Activated T-cell treated with anti-CD3 and anti-CD28 coated beads for 24 hours (primary cell): ENCODE measurements around the gene RMDN2.

ENCODE experiments used
- DNase-seq: peaks from one replicate; pipeline ENCODE4 v3.0.0-alpha.2; 2020; ENCODE audit warnings: low read depth

The RMDN2 gene, protein sequence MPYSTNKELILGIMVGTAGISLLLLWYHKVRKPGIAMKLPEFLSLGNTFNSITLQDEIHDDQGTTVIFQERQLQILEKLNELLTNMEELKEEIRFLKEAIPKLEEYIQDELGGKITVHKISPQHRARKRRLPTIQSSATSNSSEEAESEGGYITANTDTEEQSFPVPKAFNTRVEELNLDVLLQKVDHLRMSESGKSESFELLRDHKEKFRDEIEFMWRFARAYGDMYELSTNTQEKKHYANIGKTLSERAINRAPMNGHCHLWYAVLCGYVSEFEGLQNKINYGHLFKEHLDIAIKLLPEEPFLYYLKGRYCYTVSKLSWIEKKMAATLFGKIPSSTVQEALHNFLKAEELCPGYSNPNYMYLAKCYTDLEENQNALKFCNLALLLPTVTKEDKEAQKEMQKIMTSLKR

DNA sequence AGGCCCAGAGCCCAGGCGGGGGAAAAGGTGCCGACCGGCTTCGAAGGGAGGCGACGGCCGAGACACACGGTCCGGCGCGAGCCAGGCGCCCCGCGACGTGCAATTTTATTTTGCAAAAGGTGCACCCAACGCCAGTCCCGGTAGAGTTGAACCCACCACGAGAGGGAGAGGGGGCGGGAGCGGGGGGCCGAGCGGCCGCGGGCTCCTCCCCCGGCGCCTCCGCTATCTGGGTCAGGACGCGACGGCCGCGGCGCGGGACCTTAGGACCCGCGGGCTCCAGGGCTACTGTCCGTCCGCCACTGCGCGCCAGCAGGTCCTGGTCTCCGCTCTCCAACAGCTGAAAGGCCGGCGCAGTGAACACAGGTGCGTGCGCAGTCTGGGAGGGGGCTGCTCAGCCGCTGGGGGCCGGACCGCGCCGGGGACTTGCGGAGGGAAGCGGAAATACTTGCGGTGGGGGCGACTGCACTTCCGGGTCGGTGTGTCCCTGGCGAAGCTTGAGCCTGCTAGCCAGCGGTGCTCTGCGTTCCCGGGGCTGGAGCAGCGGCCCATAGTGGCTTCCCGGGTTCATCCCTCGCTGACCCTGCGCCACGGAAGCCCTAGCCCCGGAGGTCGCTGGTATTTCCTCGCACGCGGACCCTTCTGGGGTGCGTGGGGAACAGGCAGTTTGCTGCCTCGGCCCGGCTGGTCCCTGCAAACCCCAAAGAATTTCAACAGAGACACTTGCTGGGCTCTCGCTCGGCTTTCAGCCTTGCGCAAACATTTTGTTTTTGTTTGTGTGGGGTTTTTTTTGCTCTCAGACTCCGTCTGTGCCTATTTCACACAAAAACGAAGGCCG is at the start of gene RMDN2:
RMDN2 (plus strand) TSS at position 225 of the 835 bp plus-strand sequence. CDS start 3,991 bp downstream, outside the sequence.
- DNase-seq: peak; percentile 77

DNA sequence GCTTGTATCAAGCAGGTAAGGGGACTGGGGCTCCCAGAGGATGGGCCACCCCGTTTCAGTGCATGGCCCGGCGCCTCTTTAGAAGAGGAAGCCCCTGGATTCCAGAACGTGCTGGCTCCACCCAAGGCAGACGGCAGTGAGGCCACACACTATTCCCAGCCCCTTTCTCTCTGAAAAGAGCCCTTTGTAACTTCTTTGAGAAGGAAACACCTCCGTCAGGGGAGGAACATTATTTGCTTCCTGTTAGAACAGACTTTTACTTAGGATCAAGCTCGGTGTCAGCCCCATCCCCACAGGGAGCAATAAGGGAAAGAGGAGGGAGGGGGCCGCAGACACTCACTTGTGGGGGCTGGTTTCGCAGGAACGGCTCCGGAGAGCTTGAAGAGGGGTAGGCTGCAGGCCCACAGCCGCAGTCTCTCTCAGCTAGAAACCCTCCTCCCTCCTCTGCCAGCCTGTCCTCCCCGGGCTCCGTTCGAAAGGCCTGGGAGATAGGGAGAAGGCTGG is 49.6 kb upstream of the RMDN2 start:
- DNase-seq: no peak

DNA sequence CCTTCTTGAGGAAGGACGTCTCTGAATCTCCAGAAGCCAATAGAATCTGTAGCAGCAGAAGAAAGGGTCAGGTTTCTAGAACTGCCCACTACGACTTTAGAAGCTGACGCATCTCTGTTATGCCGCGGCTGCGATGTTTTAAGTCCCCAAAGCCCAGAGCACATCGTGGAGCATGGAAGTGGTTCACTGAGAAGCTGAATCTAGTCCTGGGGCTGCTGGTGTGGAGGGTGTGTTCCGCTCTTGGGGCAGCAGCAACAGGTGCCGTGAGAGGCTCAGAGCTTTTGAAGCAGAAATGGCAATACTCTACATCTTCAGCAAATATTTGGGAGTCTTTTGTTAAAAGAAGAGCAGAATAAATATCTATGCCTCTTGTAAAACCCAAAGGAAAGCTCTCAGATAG is 48.9 kb upstream of the RMDN2 start:
- DNase-seq: no peak

DNA sequence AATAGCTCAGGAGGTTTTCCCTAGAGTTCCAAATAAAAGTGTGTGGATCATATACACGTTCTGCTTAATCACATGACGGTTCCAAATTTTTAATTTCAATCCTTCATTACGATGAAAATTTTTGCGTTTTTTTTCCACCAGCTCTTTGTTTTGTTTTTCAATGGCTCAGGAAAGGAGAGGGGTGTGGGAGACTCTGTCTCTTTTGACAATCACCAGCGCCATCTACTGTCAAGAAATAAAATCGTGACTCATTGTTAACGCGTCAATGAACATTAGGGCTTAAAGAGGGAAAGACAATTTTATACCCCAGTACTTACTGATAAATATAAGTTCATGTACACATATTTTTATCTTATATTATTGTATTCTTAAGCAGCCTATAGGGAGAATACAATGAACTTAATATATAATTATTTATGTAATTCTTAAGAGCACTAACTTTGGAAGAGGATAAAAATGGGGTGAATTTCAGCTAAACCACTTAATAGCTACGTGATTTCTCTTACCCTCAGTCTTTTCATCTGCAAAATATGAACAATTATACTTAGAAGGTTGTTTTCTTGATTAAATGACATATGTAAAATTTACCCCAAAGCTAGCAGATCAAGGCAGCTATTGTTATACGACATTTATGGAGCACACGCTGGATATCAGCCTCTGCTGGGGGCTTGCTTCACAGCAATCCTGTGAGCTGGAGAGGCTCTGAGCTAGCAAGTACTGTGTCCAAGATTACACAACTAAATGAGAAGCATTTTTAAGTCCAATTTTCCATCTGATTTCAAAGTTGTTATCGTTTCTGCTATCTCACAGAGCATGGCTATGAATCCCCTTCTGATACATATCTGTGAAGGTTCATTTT is 47.4 kb upstream of the RMDN2 start:
- DNase-seq: peak; percentile 23

DNA sequence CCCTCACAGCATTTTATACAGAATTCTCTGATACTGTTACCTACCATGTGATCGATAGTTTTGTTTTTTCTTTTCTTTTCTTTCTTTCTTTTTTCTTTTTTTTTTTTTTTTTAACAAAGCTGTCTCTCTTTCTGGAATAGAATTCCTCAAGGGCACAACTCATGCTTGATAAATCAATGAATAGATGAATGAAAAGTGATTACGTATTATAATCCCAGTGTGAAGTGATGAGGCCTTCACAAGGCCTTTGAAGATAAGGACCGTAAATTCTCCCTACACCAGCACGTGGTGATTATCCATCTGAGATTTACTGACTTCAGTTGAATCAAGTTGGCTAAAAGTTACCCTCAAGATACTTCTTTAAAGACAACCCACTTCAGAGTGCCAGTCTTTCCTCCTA is 46.6 kb upstream of the RMDN2 start:
- no peak for DNase-seq

DNA sequence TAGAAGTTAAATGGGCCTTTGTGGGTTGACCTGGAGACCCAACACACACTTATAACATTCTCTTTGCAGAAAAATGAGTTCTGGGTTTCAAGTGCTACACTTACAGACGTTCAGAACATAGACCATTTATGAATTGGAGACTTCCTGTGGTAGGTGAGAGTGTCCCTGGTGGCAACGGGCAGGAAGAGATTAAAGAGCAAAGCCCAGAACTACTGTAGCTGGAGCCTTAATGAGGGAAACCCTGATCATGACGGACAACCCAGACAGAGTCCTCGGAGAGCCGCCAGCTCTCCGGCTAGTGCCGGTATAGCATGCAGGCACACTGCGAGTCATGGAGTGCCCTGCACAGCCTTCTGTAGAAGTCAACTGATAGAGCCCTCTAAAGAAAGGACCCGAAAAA is 44.5 kb upstream of the RMDN2 start:
- DNase-seq: no peak

DNA sequence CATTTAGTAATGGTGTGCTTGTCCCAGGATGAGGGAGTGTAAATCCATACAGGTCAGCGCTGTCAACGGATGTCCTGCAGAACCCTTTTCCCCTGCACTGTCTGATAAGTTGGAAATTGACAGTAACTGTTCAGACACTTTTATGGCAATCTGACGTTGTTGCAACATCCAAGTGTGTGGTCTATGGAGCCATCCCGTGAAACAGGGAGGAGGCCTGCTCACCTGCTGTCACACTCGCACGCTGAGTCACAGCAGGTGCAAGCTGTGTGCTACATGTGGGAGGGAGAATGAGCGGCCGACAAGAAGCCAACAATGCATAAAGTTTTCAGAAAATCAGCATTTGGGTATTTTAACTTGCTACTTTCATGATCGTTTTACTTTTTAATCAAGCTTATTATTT is 43.7 kb upstream of the RMDN2 start:
- DNase-seq: no peak

DNA sequence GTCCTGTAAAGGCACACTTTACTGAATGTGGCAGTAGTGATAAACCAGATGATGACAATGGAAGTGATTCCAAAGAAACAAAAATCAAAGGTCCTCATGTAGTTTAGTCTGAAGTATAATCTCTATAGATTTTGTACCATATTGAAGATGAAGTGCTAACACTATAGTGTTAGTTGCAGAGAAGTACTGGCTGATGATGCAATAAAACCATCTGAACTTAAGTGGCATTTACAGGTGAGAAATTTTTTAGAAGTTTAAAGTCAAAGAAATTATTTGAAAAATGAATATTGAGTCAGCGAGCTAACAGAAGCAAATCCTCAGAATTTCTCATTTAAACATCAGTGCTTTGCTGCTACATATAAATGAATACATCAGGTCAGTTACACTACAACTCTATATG is 43.1 kb upstream of the RMDN2 start:
- no peak for DNase-seq

DNA sequence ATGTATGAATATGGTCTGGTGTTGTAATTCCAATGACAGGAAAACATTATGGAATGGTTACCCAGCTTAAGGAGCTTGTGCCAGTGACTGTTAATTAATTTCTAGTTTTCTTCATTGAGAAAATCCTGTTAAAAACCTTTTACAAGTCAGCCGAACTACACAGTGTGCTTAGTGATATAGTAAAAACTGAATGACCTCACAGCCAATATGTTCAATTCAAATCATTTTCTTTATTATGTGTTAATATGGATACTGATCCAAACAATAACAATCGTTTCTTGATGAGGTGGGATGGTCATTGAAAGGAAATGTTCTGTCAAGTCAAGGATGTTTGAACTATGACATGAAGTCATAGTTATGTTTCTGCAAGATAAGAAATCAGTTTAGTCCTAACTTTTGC is 41.6 kb upstream of the RMDN2 start:
- no peak for DNase-seq

DNA sequence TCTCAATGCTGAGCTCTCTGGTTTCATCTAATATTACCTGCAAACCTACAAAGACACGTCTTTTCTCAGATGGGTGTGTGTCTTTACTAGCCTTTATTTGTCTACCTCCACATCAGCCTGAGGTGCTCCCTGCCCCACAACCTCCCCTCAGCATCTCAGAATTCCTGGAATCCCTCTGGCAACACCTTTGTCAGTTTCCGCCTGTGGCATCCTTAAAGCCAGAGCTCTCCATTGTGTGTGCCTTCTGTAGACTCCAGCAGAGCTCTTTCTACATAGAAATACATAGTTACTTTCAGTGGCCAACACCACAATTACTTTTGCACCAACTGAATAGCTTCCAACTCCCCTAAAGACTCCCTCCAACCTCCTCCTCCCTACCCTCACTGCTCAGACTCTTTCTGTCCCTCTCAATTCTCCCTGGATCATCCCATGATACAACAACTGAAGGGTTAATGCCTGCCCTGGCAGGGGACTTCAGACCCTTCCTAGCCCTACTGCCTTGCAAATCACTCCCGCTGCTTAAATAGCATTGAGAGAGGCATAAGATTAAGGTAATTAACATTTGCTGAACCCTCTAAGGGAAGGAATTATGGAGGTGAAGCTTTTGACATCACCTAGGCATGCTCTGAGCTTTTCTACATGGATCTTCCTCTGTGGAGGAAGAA is 39.6 kb upstream of the RMDN2 start:
- DNase-seq: no peak

DNA sequence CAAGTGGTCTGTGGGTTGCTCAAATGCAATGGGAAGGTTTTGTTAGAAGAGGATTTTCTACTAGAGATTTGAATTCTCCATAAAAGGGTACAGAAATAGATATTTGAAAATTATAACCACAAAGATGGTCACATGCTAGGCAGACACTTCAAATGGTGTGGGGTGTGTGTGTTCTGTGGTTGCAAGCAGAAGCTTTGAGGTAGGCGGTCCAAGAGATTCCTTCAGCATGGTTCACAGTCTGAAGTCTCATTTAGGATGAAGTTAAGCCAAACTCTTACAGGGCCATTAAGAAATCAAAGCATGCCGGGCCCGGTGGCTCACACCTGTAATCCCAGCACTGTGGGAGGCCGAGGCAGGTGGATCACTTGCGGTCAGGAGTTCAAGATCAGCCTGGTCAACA is 38.3 kb upstream of the RMDN2 start:
- DNase-seq: no peak

DNA sequence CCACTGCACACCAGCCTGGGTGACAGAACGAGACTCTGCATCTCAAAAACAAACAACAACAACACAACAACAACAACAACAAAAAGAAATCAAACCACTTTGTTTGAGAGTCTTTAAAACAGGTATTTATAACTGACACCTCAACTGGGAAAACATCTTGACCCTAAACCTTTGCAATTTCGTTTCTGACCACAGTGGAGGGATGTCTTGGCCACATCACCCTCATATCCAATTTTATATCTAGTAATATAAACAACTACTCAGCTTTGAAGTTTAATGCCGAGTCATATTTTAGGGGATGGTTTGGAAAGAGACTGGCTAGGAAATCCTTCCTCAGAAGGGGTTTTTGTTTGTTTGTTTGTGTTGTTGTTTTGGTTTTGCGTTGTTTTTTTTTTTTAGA is 37.8 kb upstream of the RMDN2 start:
- DNase-seq: no peak

DNA sequence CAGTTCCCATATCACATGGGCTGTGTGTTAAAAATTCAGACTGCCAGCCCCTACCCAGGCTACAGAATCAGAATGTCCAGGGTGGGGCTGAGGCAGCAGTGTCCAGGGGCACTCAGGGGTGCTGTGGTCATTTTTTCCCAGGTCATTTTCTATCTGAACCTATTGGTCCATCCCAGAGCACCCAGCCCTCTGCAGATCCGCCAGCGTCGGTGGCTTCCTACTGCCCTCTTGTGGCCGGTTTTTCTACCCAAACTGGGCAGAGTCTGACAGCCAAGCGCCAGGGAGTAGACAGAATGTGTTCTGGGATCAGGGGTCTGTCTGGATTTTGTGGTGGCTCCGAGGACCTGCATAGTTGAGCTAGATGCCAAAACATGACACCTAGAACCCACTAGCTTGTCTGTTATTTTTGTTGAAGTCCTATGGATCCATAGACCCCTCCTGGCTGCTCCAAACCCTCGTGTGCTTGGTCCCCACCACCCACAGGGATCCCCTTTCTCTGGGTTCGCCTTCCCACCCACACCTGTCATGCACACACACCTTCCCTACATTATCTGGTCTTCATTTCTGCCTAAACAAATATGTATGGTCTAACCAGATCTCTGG is 34.1 kb upstream of the RMDN2 start:
- DNase-seq: peak; percentile 60

DNA sequence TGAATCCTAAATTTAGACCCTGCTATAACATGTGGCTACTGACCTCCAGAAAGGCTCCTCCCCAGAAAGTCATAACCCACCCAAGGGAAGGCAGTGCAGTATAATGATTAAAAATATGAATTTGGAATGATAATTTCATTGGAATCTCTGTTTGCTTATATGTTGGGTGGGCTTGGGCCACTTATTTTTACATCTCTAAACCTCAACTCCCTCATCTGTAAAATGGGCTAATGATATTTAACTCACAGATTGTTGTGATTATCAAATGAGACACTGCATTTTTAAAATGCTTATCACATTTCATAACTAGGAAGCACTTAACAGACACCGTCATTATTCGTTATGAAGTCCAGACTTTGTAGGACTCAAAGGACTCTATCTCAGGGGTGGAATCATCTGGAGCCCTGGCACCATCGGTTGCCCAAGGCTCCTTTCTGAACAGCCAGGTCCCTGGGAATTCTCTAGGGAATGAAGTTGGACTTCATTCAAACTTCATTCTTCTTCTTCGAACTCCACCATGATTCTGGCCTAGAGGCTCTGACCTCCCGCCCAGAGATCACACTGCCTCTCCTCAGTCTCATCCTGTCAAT is 33.1 kb upstream of the RMDN2 start:
- no peak for DNase-seq

DNA sequence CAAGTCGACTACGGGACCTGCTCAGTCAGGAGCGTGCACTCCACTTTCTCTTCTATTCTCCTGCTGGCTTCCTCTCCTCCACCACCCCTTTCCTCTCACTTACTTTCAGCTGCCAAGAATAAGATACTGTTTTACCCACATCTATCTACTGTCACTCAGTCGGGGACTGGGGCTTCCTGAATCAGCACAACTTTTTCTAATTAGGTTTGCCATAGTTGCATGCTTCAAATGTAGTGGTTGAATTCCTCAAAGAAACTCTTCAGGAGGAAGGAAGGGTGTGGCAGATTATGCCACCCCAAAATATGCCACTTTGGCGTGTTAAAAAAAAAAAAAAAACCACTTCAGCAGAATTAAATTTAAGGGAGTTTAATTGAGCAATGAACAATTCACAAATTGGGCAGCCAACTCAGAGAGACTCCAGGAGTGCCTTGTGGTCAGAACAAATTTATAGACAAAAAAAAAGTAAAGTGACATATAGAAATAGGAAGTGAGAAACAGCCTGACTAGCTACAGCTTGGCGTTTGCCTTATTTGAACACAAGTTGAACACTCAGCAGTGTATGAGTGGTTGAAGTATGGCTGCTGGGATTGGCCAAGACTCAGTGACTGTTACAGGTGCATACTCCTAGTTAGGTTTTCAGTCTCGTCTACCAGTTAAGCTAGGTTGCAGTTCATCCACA is 32.5 kb upstream of the RMDN2 start:
- DNase-seq: no peak

DNA sequence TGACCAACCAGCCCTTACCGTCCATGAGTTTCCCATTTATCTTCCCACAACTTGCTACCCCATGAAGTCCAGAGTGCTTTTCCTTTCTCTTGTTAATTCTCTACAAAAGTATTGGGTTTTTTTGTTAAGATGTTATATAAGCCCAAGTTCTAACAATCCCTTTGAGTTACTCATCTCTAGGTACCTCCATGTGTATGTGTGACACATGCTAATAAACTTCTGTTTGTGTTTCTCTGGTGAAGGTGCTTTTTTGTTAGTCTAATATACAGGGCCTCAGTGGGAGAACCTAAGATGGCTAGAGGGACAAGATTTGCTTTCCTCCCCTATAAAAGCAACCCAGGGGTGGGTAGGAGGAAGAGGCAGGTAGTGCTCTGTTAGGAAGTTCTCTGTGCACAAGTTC is 31.8 kb upstream of the RMDN2 start:
- DNase-seq: no peak

DNA sequence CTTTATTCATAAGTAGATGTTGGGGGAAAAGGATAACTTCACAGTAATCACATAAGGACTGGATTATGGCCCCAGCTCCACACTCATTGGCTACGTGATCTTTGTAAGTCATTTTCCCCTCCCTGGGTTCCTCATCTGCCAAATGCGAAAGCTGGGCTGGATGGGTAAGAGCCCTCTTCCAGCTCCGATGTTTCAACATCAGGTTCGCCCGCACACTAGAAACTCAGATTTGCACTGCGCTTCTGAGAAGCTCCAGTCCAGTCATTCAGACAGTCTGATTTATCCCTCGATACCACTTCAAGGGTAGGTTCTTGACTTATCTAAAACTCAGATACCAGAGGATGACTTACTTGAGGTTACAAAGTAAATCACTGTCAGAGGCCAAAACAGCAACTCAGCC is 31.0 kb upstream of the RMDN2 start:
- DNase-seq: no peak

DNA sequence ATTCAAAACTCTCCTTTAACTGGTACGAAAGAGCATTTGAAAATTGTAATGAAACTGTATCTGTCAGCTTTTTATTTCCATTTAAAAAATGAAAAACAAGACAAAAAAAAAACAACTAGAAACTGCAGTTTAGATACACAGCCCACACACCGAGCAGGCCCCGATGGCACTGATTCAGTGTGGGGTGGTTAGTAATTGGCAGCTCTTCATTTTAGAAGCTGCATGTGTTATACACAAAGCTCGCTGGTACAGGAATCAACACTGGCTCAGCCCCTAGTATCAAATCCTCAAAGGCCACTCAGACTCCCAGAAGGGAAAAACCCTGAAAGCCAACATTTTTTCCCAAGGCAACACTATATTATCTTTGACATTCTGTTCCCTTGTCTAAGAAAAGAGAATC is 30.5 kb upstream of the RMDN2 start:
- no peak for DNase-seq

DNA sequence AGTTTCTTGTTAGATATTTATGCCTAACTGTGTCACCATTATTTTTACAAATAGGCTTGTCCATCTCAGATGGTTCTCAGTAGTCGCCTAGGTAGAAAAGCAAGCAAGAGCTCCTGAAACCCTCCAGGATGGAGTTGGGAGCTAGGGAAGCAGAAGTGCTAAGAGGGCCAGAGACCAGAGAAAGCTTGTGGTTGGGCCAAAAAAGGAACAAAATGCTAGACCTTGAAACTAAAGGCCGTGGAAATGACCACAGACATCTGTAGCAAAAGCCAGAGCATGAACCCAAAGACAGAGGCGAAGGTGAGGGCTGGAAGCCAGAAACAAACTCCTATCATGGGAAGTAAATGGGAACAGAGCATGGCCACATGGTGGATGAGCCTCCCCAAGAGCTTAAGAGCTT is 29.9 kb upstream of the RMDN2 start:
- DNase-seq: no peak

DNA sequence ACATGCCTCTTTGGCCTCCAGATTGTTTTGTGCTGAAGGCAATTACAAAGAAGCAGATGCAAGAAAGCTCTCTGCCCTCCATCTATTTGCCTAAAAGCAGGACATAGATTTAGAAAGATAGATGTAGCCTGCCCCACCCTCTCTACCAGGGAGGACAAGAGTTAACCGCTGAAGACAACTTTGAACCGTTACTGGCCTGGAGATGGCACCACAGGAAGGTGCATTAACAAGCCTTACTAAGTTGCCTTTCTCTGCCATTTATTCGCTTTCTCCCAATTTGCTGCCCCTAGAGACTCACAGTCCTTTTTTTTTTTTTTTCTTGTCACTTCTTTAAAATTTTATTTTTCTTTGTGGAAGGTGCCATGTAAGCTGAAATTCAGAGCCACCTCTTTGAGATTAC is 28.8 kb upstream of the RMDN2 start:
- DNase-seq: no peak
